Ishikawa (cell line): ENCODE data around the gene WDR1.

Source experiments
- CEBPB ChIP-seq: IDR thresholded peaks from 2 replicates; pipeline ENCODE4 v1.6.1; 2012
- CREB1 ChIP-seq: IDR thresholded peaks from 2 replicates; pipeline ENCODE4 v1.6.1; 2012; ENCODE audit warnings: low read depth
- EGR1 ChIP-seq: IDR thresholded peaks from 2 replicates; pipeline ENCODE4 v1.6.1; 2012
- EP300 ChIP-seq: IDR thresholded peaks from 2 replicates; pipeline ENCODE4 v1.6.1; 2012; ENCODE audit warnings: borderline replicate concordance
- FOXM1 ChIP-seq: IDR thresholded peaks from 2 replicates; pipeline ENCODE4 v1.6.1; 2012; ENCODE audit warnings: low read depth, borderline replicate concordance
- MAX ChIP-seq: IDR thresholded peaks from 2 replicates; pipeline ENCODE4 v1.6.1; 2012
- NFIC ChIP-seq: IDR thresholded peaks from 2 replicates; pipeline ENCODE4 v1.6.1; 2012
- RAD21 ChIP-seq: IDR thresholded peaks from 2 replicates; pipeline ENCODE4 v1.6.1; 2012; ENCODE audit warnings: low read depth
- TAF1 ChIP-seq: IDR thresholded peaks from 2 replicates; pipeline ENCODE4 v1.6.1; 2012; ENCODE audit warnings: low read depth, mild to moderate bottlenecking
- TCF12 ChIP-seq: IDR thresholded peaks from 2 replicates; pipeline ENCODE4 v1.6.1; 2012; ENCODE audit warnings: low read depth
- TEAD4 ChIP-seq: IDR thresholded peaks from 2 replicates; pipeline ENCODE4 v1.6.1; 2012
- YY1 ChIP-seq: IDR thresholded peaks from 2 replicates; pipeline ENCODE4 v1.6.1; 2012; ENCODE audit warnings: low read depth
- ZBTB7A ChIP-seq: IDR thresholded peaks from 2 replicates; pipeline ENCODE4 v1.6.1; 2012; ENCODE audit warnings: low read depth
- TF ChIP-seq, protein P1 (sequence below): IDR thresholded peaks from 2 replicates; pipeline ENCODE4 v1.6.1; 2012
- TF ChIP-seq, protein P2 (sequence below): IDR thresholded peaks from 2 replicates; pipeline ENCODE4 v1.6.1; 2012; ENCODE audit warnings: low read depth, mild to moderate bottlenecking

The WDR1 gene

DNA sequence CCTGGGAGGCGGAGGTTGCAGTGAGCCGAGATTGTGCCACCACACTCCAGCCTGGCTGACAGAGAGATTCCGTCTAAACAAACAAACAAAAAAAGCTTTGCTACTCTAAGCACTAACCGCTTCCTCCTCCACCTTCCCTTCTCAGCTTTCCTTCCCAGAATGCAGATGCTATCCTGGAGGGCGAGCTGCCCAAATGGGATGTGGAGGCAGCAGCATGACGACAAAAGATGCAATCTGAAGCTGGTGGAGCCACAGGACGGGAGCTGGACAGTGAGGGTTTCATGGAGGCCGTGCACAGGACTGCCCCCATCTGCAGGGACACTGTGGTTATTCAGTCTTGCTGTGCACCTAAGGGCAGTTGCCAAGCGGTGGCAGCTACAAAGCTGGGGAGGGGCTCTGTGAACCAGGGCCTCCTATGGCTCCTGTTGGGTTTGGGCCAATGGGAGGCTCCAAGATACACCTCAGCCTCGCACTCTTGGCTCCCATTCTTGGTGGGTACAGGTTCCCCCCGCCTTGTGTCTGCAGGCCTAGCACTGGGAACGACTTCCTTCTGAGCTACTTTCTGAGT, 47.4 kb downstream of the WDR1 start:
- TF ChIP-seq NFIC: no peak
- no peak for TF ChIP-seq TCF12
- no peak for TF ChIP-seq CREB1
- TF ChIP-seq MAX: no peak
- TF ChIP-seq ZBTB7A: no peak
- TF ChIP-seq TEAD4: no peak
- TF ChIP-seq FOXM1: no peak
- TF ChIP-seq CEBPB: no peak
- TF ChIP-seq EP300: no peak
- TF ChIP-seq, protein P1, sequence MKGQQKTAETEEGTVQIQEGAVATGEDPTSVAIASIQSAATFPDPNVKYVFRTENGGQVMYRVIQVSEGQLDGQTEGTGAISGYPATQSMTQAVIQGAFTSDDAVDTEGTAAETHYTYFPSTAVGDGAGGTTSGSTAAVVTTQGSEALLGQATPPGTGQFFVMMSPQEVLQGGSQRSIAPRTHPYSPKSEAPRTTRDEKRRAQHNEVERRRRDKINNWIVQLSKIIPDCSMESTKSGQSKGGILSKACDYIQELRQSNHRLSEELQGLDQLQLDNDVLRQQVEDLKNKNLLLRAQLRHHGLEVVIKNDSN: no peak
- no peak for TF ChIP-seq RAD21
- no peak for TF ChIP-seq EGR1
- TF ChIP-seq, protein P2, sequence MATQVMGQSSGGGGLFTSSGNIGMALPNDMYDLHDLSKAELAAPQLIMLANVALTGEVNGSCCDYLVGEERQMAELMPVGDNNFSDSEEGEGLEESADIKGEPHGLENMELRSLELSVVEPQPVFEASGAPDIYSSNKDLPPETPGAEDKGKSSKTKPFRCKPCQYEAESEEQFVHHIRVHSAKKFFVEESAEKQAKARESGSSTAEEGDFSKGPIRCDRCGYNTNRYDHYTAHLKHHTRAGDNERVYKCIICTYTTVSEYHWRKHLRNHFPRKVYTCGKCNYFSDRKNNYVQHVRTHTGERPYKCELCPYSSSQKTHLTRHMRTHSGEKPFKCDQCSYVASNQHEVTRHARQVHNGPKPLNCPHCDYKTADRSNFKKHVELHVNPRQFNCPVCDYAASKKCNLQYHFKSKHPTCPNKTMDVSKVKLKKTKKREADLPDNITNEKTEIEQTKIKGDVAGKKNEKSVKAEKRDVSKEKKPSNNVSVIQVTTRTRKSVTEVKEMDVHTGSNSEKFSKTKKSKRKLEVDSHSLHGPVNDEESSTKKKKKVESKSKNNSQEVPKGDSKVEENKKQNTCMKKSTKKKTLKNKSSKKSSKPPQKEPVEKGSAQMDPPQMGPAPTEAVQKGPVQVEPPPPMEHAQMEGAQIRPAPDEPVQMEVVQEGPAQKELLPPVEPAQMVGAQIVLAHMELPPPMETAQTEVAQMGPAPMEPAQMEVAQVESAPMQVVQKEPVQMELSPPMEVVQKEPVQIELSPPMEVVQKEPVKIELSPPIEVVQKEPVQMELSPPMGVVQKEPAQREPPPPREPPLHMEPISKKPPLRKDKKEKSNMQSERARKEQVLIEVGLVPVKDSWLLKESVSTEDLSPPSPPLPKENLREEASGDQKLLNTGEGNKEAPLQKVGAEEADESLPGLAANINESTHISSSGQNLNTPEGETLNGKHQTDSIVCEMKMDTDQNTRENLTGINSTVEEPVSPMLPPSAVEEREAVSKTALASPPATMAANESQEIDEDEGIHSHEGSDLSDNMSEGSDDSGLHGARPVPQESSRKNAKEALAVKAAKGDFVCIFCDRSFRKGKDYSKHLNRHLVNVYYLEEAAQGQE: no peak
- no peak for TF ChIP-seq TAF1
- TF ChIP-seq YY1: no peak

- TF ChIP-seq ZBTB7A: no peak
- no peak for TF ChIP-seq EGR1
- TF ChIP-seq NFIC: no peak
- no peak for TF ChIP-seq CEBPB
Observed at GRCh38 chr4:10066670-10067651, 49.6 kb downstream of the WDR1 start.

DNA sequence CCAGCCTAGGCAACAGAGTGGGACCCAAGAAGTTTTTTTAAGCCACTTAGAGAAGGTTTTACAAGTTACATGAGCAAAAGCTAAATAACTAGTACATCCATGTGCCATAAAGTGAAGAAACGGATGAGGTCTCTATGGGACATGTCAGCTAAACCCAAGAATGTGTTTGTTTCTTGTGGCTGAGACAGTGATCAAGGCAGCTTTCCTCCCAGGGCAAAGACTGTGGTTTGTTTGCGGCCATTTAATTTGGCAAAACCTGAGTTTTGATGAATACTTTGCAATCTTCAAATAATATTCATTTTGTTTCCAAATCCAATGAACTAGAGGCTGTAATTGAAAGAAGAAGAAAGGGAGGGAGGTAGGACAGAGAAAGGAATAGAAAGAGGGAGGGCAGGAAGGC, 50.4 kb downstream of the WDR1 start:
- TF ChIP-seq ZBTB7A (no peak), YY1 (no peak), TAF1 (no peak)

GRCh38 chr4:10063544-10064300, 52.9 kb downstream of the WDR1 start:
- TF ChIP-seq TEAD4 (no peak), RAD21 (peak; percentile 52)

DNA sequence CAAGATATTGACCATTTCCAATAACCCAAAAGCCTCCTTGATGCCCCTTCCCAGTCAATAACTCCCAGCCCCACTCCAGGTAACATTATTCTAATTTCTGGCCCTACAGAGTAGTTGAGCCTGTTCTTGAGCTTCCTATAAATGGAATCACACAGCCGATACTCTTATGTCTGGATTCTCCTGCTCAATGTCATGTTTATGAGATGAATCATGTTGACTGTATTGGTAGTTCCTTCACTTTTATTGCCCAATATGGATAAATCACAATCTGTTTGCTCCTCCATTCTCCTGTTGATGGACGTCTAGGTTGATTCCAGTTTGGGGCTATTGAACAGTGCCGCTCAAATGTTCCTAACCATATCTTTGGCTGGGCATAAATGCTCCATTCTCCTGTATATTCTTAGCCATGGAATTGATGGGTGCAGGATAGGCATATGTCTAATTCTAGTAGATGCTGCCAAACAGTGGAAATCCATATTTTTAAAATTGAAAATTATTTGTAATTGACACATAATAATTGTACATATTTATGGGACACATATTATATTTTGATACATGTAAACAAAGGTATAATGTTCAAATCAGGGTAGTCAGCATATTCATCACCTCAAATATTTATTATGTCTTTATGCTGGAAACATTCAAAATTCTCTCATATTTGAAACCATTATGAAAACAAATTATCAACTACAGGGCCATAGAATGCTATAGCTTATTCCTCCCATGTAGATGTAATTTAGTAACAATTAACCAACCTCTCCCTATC, 54.8 kb downstream of the WDR1 start:
- TF ChIP-seq, protein P2: no peak
- TF ChIP-seq ZBTB7A (no peak), YY1 (no peak), NFIC (no peak), FOXM1 (no peak), EP300 (no peak), TAF1 (no peak), CEBPB (no peak), TEAD4 (no peak), CREB1 (no peak), RAD21 (no peak), TCF12 (no peak), MAX (no peak)
- TF ChIP-seq, protein P1: no peak
